ENCODE measurements around the gene TMTC4. TPM values are rescaled to one million over a fixed set of nuclear protein-coding genes. Genes with fewer than 3 reads are reported as not detected.
"Not testable (repeated sequence)": the region's sequence is repeated elsewhere in the genome, so short reads cannot be mapped to it uniquely, and the experiment has no call there.

TMTC4 gene, protein sequence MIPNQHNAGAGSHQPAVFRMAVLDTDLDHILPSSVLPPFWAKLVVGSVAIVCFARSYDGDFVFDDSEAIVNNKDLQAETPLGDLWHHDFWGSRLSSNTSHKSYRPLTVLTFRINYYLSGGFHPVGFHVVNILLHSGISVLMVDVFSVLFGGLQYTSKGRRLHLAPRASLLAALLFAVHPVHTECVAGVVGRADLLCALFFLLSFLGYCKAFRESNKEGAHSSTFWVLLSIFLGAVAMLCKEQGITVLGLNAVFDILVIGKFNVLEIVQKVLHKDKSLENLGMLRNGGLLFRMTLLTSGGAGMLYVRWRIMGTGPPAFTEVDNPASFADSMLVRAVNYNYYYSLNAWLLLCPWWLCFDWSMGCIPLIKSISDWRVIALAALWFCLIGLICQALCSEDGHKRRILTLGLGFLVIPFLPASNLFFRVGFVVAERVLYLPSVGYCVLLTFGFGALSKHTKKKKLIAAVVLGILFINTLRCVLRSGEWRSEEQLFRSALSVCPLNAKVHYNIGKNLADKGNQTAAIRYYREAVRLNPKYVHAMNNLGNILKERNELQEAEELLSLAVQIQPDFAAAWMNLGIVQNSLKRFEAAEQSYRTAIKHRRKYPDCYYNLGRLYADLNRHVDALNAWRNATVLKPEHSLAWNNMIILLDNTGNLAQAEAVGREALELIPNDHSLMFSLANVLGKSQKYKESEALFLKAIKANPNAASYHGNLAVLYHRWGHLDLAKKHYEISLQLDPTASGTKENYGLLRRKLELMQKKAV
- 19.6 and 21.0 TPM in 2 replicates for total RNA-seq

GRCh38 chr13:100674572-100674871, at the start of gene TMTC4:
TMTC4 (minus strand) TSS chr13:100674795; CDS start chr13:100670362, 4,433 bp downstream.
- intact Hi-C loops (cut with micrococcal nuclease): loop anchor here (2.0 to 10.0 kb wide), 7 partner anchors 282 to 1922 kb away; partner anchors contain the start of gene TPP2

DNA sequence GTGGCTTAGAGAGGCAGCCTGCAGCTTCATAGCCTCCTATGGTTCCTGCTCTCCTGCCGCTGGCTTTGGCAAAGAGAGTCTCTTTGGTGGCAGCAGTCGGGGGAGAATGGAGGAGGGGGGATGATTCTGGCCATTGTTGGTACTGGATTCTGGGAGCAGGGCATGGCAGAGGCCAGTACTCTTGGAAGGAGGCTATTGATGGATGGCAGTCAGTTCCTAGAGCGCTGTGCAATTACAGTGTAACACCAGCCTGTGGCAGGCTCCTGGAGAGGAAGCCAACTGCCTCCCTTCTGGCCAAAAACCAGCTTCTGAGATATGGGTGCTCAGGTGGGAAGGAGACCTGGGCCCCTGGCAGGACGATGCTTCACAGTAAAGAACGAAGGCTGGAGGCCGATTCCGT, 47.9 kb upstream of the TMTC4 start:
- intact Hi-C loops (cut with micrococcal nuclease): loop anchor here (1.0 kb wide), 3 partner anchors 149 to 405 kb away; no protein-coding TSS in a partner anchor

GRCh38 chr13:100721885-100722512, 47.4 kb upstream of the TMTC4 start:
- intact Hi-C loops (cut with micrococcal nuclease): loop anchor here (1.0 kb wide), 3 partner anchors 149 to 405 kb away; no protein-coding TSS in a partner anchor

- intact Hi-C loops (cut with micrococcal nuclease): no loop called here
Measured at GRCh38 chr13:100715604-100716003, 41.0 kb upstream of the TMTC4 start.

GRCh38 chr13:100714478-100714877, 39.9 kb upstream of the TMTC4 start:
- intact Hi-C loops (cut with micrococcal nuclease): no loop called here

DNA sequence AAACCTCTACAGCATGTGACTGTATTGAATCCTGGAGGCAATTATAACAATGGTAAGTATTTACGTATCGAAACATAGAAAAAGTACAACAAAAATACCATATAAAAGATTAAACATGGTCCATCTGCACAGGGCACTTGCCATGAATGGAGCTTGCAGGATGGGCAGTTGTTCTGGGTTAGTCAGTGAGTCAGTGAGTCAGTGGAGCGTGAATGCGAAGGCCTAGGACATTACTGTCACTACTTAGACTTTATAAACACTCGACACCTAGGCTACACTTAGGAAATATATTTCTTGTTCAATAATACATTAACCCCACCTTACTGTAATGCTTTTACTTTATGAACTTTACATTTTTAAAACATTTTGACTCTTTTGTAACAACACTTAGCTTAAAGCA, 35.6 kb upstream of the TMTC4 start:
- intact Hi-C loops (cut with micrococcal nuclease): no loop called here

GRCh38 chr13:100707818-100708740, 33.5 kb upstream of the TMTC4 start:
- intact Hi-C loops (cut with micrococcal nuclease): no loop called here

- intact Hi-C loops (cut with micrococcal nuclease): not testable (repeated sequence)
Measured at GRCh38 chr13:100698331-100698730, 23.7 kb upstream of the TMTC4 start.

GRCh38 chr13:100695509-100695773, 20.8 kb upstream of the TMTC4 start:
- intact Hi-C loops (cut with micrococcal nuclease): no loop called here

GRCh38 chr13:100694722-100695508, 20.3 kb upstream of the TMTC4 start:
- intact Hi-C loops (cut with micrococcal nuclease): no loop called here

GRCh38 chr13:100689191-100689590, 14.6 kb upstream of the TMTC4 start:
- intact Hi-C loops (cut with micrococcal nuclease): no loop called here

DNA sequence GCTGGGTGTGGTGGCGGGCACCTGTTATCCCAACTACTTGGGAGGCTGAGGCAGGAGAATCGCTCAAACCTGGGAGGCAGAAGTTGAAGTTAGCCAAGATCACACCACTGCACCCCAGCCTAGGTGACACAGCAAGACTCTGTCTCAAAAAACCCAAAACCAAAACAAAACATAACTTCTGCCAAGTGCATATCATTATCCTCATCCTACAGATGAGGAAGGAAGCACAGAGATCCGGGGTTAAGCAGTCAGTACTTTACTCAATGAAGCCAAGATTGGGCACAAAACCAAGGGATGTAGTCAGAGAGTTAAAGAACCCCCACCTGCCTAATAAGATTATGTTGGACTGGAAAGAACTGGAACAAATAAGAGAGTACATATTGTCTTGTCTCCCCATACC, 5.5 kb upstream of the TMTC4 start:
- intact Hi-C loops (cut with micrococcal nuclease): no loop called here

DNA sequence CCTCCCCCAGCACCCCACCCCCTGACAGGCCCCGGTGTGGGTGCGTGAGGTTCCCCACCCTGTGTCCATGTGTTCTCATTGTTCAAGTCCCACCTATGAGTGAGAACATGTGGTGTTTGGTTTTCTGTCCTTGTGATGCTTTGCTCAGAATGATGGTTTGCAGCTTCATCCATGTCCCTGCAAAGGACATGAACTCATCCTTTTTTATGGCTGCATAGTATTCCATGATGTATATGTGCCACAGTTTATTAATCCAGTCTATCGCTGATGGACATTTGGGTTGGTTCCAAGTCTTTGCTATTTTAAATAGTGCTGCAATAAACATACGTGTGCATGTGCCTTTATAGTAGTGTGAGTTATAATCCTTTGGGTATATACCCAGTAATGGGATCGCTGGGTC, 2.5 kb upstream of the TMTC4 start:
- intact Hi-C loops (cut with micrococcal nuclease): loop anchor here (5.0 to 10.0 kb wide), 5 partner anchors 472 to 1462 kb away; no protein-coding TSS in a partner anchor

GRCh38 chr13:100675661-100676129, 1.1 kb upstream of the TMTC4 start:
- intact Hi-C loops (cut with micrococcal nuclease): loop anchor here (1.0 to 10.0 kb wide), 14 partner anchors 87 to 1921 kb away; partner anchors contain the start of genes CLYBL, GGACT, PCCA and TPP2

- intact Hi-C loops (cut with micrococcal nuclease): loop anchor here (1.0 to 10.0 kb wide), 14 partner anchors 87 to 1922 kb away; partner anchors contain the start of genes CLYBL, GGACT, PCCA and TPP2
Measured at GRCh38 chr13:100674872-100675660, 471 bp upstream of the TMTC4 start.

GRCh38 chr13:100673713-100674571, 653 bp downstream of the TMTC4 start:
- intact Hi-C loops (cut with micrococcal nuclease): loop anchor here (2.0 to 10.0 kb wide), 7 partner anchors 281 to 1923 kb away; partner anchors contain the start of gene TPP2

DNA sequence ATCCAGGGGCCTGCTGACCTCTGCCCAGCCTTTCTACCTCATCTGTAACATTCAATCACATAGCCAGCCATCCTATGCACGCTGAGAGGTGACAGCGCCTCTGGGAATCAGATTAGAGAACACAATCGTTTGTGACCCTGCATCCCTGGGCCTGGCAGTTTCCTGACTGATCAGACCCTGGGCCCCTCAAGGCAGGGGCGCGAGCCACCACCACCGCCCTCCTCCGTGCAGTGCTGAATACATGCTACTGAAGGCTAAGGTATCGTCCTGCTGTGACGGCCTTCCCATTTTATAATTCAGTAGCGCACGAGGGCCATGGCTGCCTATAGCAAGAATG, 1.3 kb downstream of the TMTC4 start:
- intact Hi-C loops (cut with micrococcal nuclease): loop anchor here (10.0 kb wide), 4 partner anchors 469 to 1459 kb away; no protein-coding TSS in a partner anchor

Measured in T-helper 1 cell treated with Interleukin-12 subunit alpha and Interleukin-12 subunit beta and Interleukin-4 antibody, amounts not matched to agents 30 ng/mL and 1 ng/mL, for 36 hours (primary cell).